Epithelial cell of esophagus (primary cell): ENCODE results near the gene SUFU.

Experiments
- DNase-seq: peaks from one replicate; pipeline ENCODE4 v3.0.0; 2010; ENCODE audit warnings: low read depth
- H3K4me3 ChIP-seq: 2 replicates; pipeline ENCODE4 v1.5.1; 2011; ENCODE audit warnings: mild to moderate bottlenecking, low read length, control low read depth
- TF ChIP-seq, protein P1 (sequence below): IDR thresholded peaks from 2 replicates; pipeline ENCODE4 v1.5.1; 2011; ENCODE audit warnings: low read depth, mild to moderate bottlenecking, low read length, control low read depth, inconsistent platforms; ENCODE audit not compliant: insufficient read depth; ENCODE audit errors: missing control alignments

The SUFU gene

DNA sequence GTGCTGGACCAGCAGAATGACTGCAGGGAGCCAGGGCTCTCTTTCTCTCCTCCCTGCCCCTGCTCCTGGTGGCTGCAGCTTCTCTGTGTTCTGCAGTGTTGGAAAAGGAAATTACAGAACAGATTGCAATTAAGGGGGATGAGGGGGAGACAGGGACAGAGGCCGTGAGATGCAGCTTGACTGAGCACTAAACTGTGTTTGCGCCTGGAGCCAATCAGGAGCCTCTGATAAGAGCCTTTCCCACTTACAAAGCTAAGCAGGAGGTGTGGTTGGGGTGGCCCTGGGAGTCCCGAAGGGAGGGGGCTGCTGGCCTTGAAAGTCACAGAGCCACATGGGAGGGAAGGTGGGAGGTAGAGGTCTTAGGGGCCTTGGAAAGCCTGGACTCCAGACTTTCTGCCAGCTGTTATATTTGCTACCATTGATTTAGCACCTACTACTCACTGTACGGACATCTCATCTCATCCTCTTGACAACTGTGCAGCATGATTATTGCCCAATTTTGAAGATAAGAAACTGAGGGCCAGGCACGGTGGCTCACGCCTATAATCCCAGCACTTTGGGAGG lies 167.2 kb downstream of the SUFU start:
- TF ChIP-seq, protein P1, sequence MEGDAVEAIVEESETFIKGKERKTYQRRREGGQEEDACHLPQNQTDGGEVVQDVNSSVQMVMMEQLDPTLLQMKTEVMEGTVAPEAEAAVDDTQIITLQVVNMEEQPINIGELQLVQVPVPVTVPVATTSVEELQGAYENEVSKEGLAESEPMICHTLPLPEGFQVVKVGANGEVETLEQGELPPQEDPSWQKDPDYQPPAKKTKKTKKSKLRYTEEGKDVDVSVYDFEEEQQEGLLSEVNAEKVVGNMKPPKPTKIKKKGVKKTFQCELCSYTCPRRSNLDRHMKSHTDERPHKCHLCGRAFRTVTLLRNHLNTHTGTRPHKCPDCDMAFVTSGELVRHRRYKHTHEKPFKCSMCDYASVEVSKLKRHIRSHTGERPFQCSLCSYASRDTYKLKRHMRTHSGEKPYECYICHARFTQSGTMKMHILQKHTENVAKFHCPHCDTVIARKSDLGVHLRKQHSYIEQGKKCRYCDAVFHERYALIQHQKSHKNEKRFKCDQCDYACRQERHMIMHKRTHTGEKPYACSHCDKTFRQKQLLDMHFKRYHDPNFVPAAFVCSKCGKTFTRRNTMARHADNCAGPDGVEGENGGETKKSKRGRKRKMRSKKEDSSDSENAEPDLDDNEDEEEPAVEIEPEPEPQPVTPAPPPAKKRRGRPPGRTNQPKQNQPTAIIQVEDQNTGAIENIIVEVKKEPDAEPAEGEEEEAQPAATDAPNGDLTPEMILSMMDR, result no peak

DNA sequence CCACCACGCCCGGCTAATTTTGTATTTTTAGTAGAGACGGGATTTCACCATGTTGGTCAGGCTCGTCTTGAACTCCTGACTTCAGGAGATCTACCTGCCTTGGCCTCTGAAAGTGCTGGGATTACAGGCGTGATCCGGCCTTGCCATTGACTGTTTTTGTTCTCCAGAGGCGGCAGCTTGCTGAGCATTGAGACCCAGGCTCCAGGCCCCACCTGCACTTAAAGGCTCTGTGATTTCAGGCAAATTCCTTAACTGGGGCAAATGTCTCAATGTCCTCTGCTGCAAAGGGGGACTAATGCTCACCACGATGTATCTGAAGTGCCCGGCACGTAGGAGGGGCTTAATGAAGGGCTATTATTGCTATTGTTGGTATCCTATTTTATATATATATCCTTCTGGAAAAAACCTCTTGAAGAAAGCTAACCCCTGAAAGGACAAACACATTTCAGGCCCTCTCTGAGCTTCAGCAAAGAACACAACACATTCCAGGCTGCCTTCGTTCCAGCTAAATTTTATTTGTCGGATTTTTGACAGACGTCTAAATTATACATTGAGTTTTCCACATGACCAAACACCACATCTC lies 169.6 kb downstream of the SUFU start:
- no peak for DNase-seq
- TF ChIP-seq, protein P1, result no peak
- no peak overlapping the region for H3K4me3 ChIP-seq

More for the DNA sequence above, 167.2 kb downstream of the SUFU start:
- H3K4me3 ChIP-seq, result no peak overlapping the region
- no peak for DNase-seq

DNA sequence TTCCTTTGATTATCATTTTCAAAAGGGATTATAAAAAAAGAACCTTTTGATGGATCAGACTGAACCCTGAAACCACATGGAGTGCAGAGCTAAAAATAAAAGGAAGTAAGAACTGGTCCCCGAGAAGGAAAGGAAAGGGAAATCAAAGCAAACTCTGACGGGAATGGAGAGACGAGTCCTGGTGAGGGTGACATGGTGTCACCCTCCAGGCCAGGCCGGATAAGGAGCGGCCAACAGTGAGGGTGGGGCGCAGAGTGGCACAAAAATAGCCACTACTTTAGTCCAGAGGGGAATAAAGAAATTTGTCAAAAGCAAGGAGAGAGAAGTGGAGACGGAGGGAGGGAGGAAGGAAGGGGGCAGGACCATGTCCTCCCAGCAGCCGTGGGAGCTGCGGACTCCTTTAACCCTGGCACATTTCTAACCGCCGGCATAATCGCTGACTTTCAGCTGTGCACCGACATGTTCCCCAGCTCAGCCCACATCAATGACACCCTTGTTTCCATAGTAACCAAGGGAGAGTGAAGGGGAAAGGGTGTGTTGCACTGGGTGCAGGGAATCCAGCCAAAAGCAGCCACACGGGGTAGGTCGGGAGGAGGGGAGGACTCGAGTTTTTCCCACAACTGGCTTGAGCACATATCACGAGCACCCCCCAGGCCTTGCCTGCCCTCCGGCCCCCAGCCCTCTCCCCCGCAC lies 170.2 kb downstream of the SUFU start:
- peak; percentile 86 for DNase-seq
- no peak overlapping the region for H3K4me3 ChIP-seq
- TF ChIP-seq, protein P1, result no peak

DNA sequence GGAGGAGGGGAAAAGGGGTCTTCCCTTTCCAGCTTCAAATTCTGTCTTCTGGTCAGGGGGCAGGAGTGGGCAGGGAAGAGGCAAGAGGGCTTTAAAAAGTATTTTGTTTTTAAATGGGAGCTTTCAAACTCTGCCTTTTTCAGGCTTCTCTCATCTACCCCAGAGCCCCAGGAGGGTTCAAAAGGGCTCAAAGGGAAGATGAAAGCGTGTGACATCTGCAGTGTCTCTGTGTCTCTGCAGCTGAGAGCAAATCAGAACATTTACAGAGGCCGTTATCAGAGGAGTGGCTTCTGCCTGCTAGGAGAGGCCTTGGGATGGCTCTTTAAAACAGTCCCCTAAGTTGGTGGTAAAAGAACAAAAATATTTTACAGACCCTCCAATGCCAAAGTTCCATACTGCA lies 170.8 kb downstream of the SUFU start:
- H3K4me3 ChIP-seq, result no peak overlapping the region
- no peak for DNase-seq
- TF ChIP-seq, protein P1, result no peak

DNA sequence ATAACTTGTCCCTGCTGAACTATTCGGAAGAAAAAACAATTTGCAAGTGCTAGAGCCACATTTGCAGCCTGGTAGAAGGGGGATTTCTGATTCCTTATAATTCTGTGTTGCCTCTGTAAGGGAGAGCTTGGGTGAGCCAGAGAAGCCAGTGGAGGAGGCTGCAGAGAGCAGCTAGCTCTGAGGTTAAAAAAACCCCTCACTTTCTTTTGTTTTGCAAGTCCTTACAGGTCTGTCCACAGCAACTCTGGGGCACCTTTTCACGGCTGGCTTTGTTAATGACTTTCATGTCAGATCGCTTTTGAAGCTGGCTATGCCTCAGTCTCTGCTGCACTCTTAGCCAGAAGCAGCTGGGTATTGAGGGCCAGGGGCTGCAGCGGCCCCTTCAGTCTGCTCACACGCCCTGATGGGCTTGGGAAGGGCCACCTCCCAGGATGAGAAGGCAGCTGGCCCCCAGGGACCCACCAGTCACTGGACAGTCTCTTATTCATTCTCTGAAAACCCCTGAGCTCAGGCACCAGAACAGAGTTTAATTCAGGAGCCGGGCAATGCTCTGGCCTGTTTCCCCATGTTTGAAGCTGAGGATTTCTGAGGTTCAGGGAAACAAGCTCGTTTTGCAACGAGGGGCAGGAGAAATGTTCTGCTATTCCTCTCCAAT lies 171.4 kb downstream of the SUFU start:
- H3K4me3 ChIP-seq, result no peak overlapping the region
- TF ChIP-seq, protein P1, result no peak
- DNase-seq, result peak; percentile 39

DNA sequence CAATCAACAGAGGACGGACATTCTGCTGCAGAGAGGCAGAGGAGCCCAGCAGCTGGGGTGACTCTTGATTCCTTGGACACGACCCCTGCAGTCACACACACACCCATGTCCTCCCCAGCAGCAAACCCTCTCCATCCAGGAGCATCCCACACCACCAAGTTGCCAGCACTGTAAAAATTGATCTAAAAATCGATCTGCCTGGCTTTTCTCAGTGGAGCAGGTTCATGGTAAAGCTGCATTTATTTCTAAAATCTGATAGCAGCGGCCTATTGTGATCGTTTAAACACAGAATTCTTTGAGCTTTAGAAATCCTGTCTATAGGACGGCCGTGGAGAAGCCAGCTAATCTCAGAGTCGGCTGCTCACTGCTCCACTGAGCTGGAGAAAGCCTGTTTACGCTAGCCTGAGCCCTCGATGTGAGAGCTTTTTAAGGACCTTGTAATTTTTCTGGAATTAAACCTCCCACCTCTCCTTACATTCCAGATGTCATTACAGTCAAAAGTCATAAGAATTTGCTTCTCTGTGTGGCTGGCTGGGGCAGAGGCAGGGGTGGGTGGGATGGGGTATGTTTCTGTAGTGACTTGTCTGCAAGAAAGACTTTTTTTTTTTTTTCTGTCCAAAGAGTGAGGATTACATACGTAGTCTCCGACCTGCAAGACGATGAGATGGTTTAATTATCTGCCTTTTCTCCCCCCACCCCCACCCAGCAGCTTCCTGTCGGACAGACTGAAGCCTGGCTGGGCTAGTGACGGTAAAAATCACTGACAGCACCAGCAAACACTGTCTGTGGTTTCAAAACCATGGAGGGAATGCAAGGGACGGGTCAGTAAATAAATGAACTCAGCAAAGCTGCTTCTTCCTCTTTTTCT lies 172.1 kb downstream of the SUFU start:
- TF ChIP-seq, protein P1, result no peak
- peak; percentile 67 for DNase-seq
- no peak overlapping the region for H3K4me3 ChIP-seq
